DND-41 (cell line): ENCODE measurements around the gene DSCAML1.

Experiments used
- CTCF ChIP-seq: IDR thresholded peaks from 2 replicates; pipeline ENCODE4 v1.5.1; 2012; ENCODE audit warnings: borderline replicate concordance, low read length, moderate library complexity, mild to moderate bottlenecking; ENCODE audit not compliant: poor library complexity, severe bottlenecking; ENCODE audit errors: extremely low read depth
- EZH2 ChIP-seq: IDR thresholded peaks from 3 replicates; pipeline ENCODE4 v1.6.1; 2012; ENCODE audit warnings: borderline replicate concordance, low read depth, mild to moderate bottlenecking, moderate library complexity, low read length, inconsistent platforms; ENCODE audit not compliant: severe bottlenecking

GRCh38 chr11:117684731-117685130, 112.3 kb downstream of the DSCAML1 start:
- TF ChIP-seq CTCF (no peak), EZH2 (no peak)
